HEK293T (cell line): ENCODE data around the gene G6PD.

ENCODE experiments used
- FOXK2 ChIP-seq: fragments of 450-650 bp; IDR thresholded peaks from 2 replicates; pipeline ENCODE4 v1.6.1; 2016; ENCODE audit warnings: mild to moderate bottlenecking
- LEF1 ChIP-seq: fragments of 450-650 bp; IDR thresholded peaks from 2 replicates; pipeline ENCODE4 v1.6.1; 2017; ENCODE audit warnings: mild to moderate bottlenecking, borderline replicate concordance
- SP1 ChIP-seq: fragments of 450-650 bp; IDR thresholded peaks from 2 replicates; pipeline ENCODE4 v1.6.1; 2017
- SUZ12 ChIP-seq: fragments of 450-650 bp; IDR thresholded peaks from 2 replicates; pipeline ENCODE4 v1.6.1; 2016; ENCODE audit warnings: mild to moderate bottlenecking
- ZNF384 ChIP-seq: fragments of 450-650 bp; IDR thresholded peaks from 2 replicates; pipeline ENCODE4 v1.6.1; 2016

DNA sequence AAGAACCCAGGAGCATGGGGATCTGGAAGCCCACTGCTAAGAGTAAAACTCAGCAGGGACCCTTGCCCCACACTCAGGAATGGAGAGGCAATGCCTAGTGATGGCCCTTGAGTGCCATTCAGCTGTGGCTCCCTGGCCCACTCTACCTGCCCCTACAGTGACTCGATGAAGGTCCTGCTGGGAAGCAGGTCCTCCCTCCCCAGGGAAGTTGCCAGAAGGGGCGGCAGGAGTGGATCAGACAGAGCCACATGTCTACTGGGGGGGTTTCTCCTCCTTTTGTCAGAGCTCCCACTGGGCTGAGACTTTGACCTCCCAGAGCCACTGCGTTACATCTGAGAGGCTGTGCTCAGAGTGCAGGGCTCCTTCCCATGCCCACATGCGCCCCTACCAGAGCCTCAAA, 57.5 kb downstream of the G6PD start:
- no peak for TF ChIP-seq FOXK2
- no peak for TF ChIP-seq ZNF384
- TF ChIP-seq LEF1 = no peak
- TF ChIP-seq SP1 = no peak
- no peak for TF ChIP-seq SUZ12
